Neuronal stem cell (in vitro differentiated cells): ENCODE results near the gene MFNG.

Source experiments
- DNase-seq: peaks from one replicate; pipeline ENCODE4 v3.0.0-alpha.2; 2013; ENCODE audit warnings: low spot score
- H2AFZ ChIP-seq: one replicate; pipeline ENCODE4 v1.6.1; 2013; ENCODE audit warnings: mild to moderate bottlenecking, low read length, inconsistent platforms
- H2AK5ac ChIP-seq: 2 replicates; pipeline ENCODE4 v1.6.1; 2013; ENCODE audit warnings: low read depth, mild to moderate bottlenecking, inconsistent platforms, low read length, moderate library complexity, mixed read lengths
- H2BK120ac ChIP-seq: 2 replicates; pipeline ENCODE4 v1.6.1; 2013; ENCODE audit warnings: low read depth, mild to moderate bottlenecking, inconsistent platforms, low read length, moderate library complexity, mixed read lengths
- H2BK12ac ChIP-seq: one replicate; pipeline ENCODE4 v1.6.1; 2013; ENCODE audit warnings: low read length, inconsistent platforms
- H2BK15ac ChIP-seq: 2 replicates; pipeline ENCODE4 v1.6.1; 2013; ENCODE audit warnings: mild to moderate bottlenecking, low read length, inconsistent platforms, mixed read lengths
- H2BK5ac ChIP-seq: one replicate; pipeline ENCODE4 v1.6.1; 2013; ENCODE audit warnings: inconsistent platforms, mild to moderate bottlenecking, low read length, moderate library complexity
- H3K14ac ChIP-seq: one replicate; pipeline ENCODE4 v1.6.1; 2013; ENCODE audit warnings: low read length, inconsistent platforms
- H3K18ac ChIP-seq: 2 replicates; pipeline ENCODE4 v1.6.1; 2013; ENCODE audit warnings: low read length, inconsistent platforms
- H3K23ac ChIP-seq: 2 replicates; pipeline ENCODE4 v1.6.1; 2013; ENCODE audit warnings: low read depth, mild to moderate bottlenecking, mixed read lengths, low read length, inconsistent platforms; ENCODE audit not compliant: poor library complexity
- H3K27ac ChIP-seq: replicated peaks from 3 replicates; pipeline ENCODE4 v1.5.1; 2013; ENCODE audit warnings: low read length, inconsistent platforms
- H3K27me3 ChIP-seq, 3 experiments: 2 replicates each; pipeline ENCODE4 v1.6.1; 2013; ENCODE audit warnings: low read length in 3 of 3, mild to moderate bottlenecking in 2 of 3, inconsistent platforms in 1 of 3, low read depth in 1 of 3, mixed read lengths in 1 of 3, moderate library complexity in 1 of 3; ENCODE audit not compliant: control insufficient read depth in 3 of 3, insufficient read depth in 3 of 3
- H3K36me3 ChIP-seq, 2 donors: replicated peaks in 1 of 2; 2 replicates each; pipeline ENCODE4 v1.6.1; 2013; ENCODE audit warnings: low read length in 2 of 2; ENCODE audit not compliant: control insufficient read depth in 2 of 2, insufficient read depth in 2 of 2
- H3K4ac ChIP-seq: 2 replicates; pipeline ENCODE4 v1.6.1; 2013; ENCODE audit warnings: inconsistent platforms, mild to moderate bottlenecking, low read length, moderate library complexity
- H3K4me1 ChIP-seq, 2 donors: 1 replicate in 1 of 2; 2 replicates in 1 of 2; pipeline ENCODE4 v1.6.1; 2013; ENCODE audit warnings: low read length in 2 of 2, low read depth in 1 of 2; ENCODE audit not compliant: control insufficient read depth in 2 of 2, insufficient read depth in 1 of 2
- H3K4me2 ChIP-seq: one replicate; pipeline ENCODE4 v1.6.1; 2013; ENCODE audit warnings: mild to moderate bottlenecking, low read length, inconsistent platforms; ENCODE audit not compliant: insufficient read depth, poor library complexity, severe bottlenecking
- H3K4me3 ChIP-seq, 2 donors: 2 replicates each; pipeline ENCODE4 v1.5.1; 2013; ENCODE audit warnings: low read length in 2 of 2, mild to moderate bottlenecking in 2 of 2, inconsistent platforms in 1 of 2, moderate library complexity in 1 of 2
- H3K79me1 ChIP-seq: one replicate; pipeline ENCODE4 v1.6.1; 2013; ENCODE audit warnings: low read depth, mild to moderate bottlenecking, inconsistent platforms, low read length, moderate library complexity
- H3K9ac ChIP-seq: one replicate; pipeline ENCODE4 v1.6.1; 2013; ENCODE audit warnings: mild to moderate bottlenecking, low read depth, low read length, inconsistent platforms; ENCODE audit not compliant: poor library complexity
- H3K9me3 ChIP-seq, 2 donors: replicated peaks in 1 of 2; 2 replicates each; pipeline versions ENCODE3 to v1.6.1; 2013; ENCODE audit warnings: low read length in 2 of 2, mild to moderate bottlenecking in 2 of 2, inconsistent platforms in 1 of 2, low read depth in 1 of 2, mixed read lengths in 1 of 2, moderate library complexity in 1 of 2; ENCODE audit not compliant: control insufficient read depth in 2 of 2, insufficient read depth in 1 of 2
- H4K8ac ChIP-seq: one replicate; pipeline ENCODE4 v1.6.1; 2013; ENCODE audit warnings: low read depth, mild to moderate bottlenecking, inconsistent platforms, low read length, moderate library complexity
- H4K91ac ChIP-seq: one replicate; pipeline ENCODE4 v1.6.1; 2013; ENCODE audit warnings: low read length, low read depth, mild to moderate bottlenecking, inconsistent platforms; ENCODE audit not compliant: poor library complexity
- WGBS, 2 donors: extraction: QIAGEN DNeasy Blood & Tissue Kit; methylation state at CpG; one replicate each; pipeline ENCODE4 v1.1.7; 2013; ENCODE audit warnings: missing lambda C conversion rate in 2 of 2, mixed read lengths in 1 of 2; ENCODE audit not compliant: insufficient read length in 2 of 2, insufficient replicate concordance in 1 of 2; ENCODE audit errors: extremely low coverage in 2 of 2; 5-methylcytosine and 5-hydroxymethylcytosine counted together

Gene MFNG

DNA sequence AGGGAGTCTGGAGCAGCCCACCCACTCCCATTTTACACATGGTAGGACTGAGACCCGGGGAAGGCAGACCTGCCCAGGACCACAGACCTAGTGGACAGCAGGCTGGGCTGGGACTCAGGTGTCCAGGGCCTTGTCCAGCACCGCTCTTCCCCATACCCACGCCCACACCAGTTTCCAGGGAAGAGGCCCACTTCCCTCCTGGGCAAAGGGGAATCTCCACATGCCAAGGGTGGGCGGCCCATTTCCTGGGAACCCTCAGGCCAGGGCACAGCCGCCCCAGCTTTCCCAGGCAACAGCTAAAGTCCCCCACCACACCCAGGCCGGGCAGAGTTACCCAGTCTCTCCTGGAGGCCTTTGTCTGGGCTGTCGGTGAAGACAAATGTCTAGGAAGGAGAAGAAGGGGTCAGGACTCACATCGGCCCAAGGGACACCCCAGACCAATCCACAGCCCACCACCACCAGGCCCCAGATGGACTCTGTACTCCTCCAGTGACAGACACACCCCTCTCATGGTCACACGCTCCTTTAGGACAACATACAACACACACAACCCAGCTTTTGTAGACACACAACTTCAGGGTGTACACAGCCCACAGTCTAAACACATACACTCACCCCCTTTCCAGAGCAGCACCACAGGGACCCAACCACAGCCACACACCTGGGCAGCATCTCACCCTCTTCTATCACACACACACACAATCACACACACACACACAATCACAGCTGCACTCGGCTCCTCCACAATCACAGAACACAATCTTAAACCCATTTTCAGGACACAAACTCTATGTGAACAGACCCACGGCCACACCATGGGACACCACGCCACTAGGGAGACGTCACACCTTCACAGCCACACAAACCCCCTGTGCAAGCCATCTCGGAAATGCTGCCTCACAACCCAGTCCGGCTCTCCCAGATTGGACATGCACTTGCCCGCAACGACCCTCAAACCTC, 5.5 kb downstream of the MFNG start:
- Histone ChIP-seq H4K8ac (no peak overlapping the region), H3K4me2 (no peak overlapping the region), H3K4me1 (peaks cover 15 to 26% of the 10 kb centered on the region in 2 donors), H3K9me3 (no peaks in the 10 kb centered on the region), H3K23ac (no peak overlapping the region), H4K91ac (no peak overlapping the region), H2BK120ac (peak overlapping the region; percentile 26), H3K9ac (peak overlapping the region; percentile 34), H3K4ac (no peak overlapping the region), H3K27ac (no peak overlapping the region), H3K36me3 (no peaks in the 10 kb centered on the region), H2AFZ (no peak overlapping the region), H2AK5ac (peak overlapping the region; percentile 20), H3K4me3 (no peak overlapping the region), H2BK12ac (no peak overlapping the region), H3K14ac (no peak overlapping the region), H3K79me1 (peaks cover 3% of the 10 kb centered on the region), H3K18ac (no peak overlapping the region), H2BK15ac (peak overlapping the region; percentile 44), H3K27me3 (no peaks in the 10 kb centered on the region), H2BK5ac (no peak overlapping the region)
- DNase-seq: no peak
- WGBS, 2 donors: no CpG with 5 or more reads among the region's 17 CpGs

DNA sequence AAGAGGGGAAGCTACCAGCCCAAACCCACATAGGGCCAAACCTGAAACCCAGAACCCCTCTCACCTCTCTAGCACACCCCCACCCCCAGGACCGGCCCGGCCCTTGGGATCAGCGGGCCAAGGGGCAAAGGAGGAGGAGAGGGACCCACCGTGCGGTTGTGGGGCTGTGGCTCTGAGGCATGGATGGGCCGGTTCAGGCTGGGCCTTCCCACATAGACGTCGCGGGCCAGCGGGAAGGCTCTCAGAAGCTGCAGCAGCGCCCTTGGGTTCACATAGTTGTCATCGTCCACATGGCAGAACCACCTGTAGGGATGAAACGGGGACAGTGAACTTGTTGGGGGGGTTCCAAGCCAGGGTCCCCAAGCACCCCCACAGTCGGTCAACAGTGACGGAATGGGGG, 7.0 kb downstream of the MFNG start:
- H3K4ac ChIP-seq: no peak overlapping the region
- H3K4me1 ChIP-seq: peaks cover 7 to 16% of the 10 kb centered on the region in 2 donors
- no peak overlapping the region for H3K27ac ChIP-seq
- H3K79me1 ChIP-seq: peaks cover 3% of the 10 kb centered on the region
- peak overlapping the region; percentile 70 for H2BK15ac ChIP-seq
- DNase-seq: no peak
- H2BK12ac ChIP-seq: no peak overlapping the region
- no peaks in the 10 kb centered on the region for H3K36me3 ChIP-seq
- H3K14ac ChIP-seq: peak overlapping the region; percentile 17
- H3K9me3 ChIP-seq: no peaks in the 10 kb centered on the region
- no peak overlapping the region for H3K4me2 ChIP-seq
- WGBS, 2 donors: no CpG with 5 or more reads among the region's 15 CpGs
- no peak overlapping the region for H2AFZ ChIP-seq
- no peak overlapping the region for H4K91ac ChIP-seq
- no peak overlapping the region for H3K9ac ChIP-seq
- no peak overlapping the region for H2BK5ac ChIP-seq
- H3K23ac ChIP-seq: no peak overlapping the region
- peak overlapping the region; percentile 30 for H2BK120ac ChIP-seq
- H3K18ac ChIP-seq: no peak overlapping the region
- H2AK5ac ChIP-seq: no peak overlapping the region
- no peaks in the 10 kb centered on the region for H3K27me3 ChIP-seq
- H3K4me3 ChIP-seq: no peak overlapping the region
- H4K8ac ChIP-seq: no peak overlapping the region

DNA sequence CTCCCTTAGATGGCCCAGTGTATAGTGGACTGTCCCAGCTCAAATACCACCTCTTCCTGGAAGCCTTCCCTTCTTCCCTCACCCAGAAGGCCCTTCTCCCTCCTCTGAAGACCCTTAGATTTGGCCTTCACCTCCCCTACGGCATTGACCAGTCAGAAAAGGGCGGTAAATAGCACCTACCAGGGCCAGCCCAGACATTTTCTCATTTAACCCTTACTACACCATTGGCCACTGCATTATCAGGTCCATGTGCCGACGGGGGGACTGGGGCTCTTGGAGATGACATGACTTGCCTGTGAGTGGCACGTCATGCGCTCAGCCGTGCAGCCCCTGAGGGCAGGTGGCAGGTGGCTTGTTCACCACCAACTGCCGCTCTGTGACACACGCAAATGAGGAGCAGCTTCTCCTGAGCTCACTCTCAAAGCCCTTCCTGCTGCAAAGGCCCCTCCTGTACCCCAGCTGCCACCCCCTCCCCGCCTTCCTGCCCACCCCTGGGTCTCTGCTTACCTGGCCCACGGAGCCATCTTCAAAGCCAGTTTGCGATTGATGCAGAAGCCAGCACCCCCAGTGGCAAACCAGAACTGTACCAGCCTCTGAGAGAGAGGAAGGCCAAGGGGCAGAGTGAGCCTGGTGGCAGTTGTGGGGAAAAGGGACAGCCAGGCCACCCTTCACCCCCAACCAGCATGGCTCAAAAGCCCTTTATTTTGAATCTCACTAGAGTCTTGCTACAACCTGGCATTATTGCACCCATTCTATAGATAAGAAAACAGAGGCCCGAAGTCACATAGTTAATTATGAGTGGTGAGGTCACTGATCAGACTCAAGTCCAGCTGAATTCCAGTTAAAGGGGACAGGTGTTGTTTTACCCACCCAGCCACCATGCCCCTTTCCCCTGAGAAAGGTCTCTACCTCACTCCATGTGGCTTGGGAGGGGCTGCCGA, 9.5 kb downstream of the MFNG start:
- WGBS, 2 donors: no CpG with 5 or more reads among the region's 14 CpGs
- H2BK120ac ChIP-seq: no peak overlapping the region
- H3K14ac ChIP-seq: no peak overlapping the region
- peak overlapping the region; percentile 68 for H3K18ac ChIP-seq
- H2AK5ac ChIP-seq: peak overlapping the region; percentile 61
- H3K9me3 ChIP-seq: no peaks in the 10 kb centered on the region
- H3K27me3 ChIP-seq: no peaks in the 10 kb centered on the region
- no peak overlapping the region for H3K4me3 ChIP-seq
- no peak overlapping the region for H2BK5ac ChIP-seq
- H3K27ac ChIP-seq: no peak overlapping the region
- peak overlapping the region; percentile 47 for H2BK15ac ChIP-seq
- H3K4me2 ChIP-seq: no peak overlapping the region
- H4K8ac ChIP-seq: no peak overlapping the region
- H3K36me3 ChIP-seq: no peaks in the 10 kb centered on the region
- no peak for DNase-seq
- H3K4ac ChIP-seq: no peak overlapping the region
- no peak overlapping the region for H2BK12ac ChIP-seq
- no peak overlapping the region for H2AFZ ChIP-seq
- no peaks in the 10 kb centered on the region for H3K79me1 ChIP-seq
- H4K91ac ChIP-seq: no peak overlapping the region
- H3K9ac ChIP-seq: no peak overlapping the region
- no peak overlapping the region for H3K23ac ChIP-seq
- no peaks in the 10 kb centered on the region for H3K4me1 ChIP-seq
